ENCODE results near the gene ALX4.

ALX4 gene

GRCh38 chr11:44237156-44237555 is 72.8 kb downstream of the ALX4 start:
- DNase-seq: no peak

GRCh38 chr11:44236296-44236695 is 73.6 kb downstream of the ALX4 start:
- no peak for DNase-seq

- DNase-seq: no peak
These were observed 74.2 kb downstream of the ALX4 start for GRCh38 chr11:44235765-44236201.

- no peak for DNase-seq
These were observed 80.3 kb downstream of the ALX4 start for GRCh38 chr11:44229624-44230023.

GRCh38 chr11:44229098-44229497 is 80.8 kb downstream of the ALX4 start:
- DNase-seq: no peak

GRCh38 chr11:44228379-44228778 is 81.6 kb downstream of the ALX4 start:
- DNase-seq: no peak

GRCh38 chr11:44226945-44227344 is 83.0 kb downstream of the ALX4 start:
- no peak for DNase-seq

- no peak for DNase-seq
These were observed 83.4 kb downstream of the ALX4 start for GRCh38 chr11:44226490-44226889.

- DNase-seq: no peak
These were observed 85.0 kb downstream of the ALX4 start for GRCh38 chr11:44224867-44225501.

- DNase-seq: no peak
These were observed 86.7 kb downstream of the ALX4 start for GRCh38 chr11:44223238-44223637.

- no peak for DNase-seq
These were observed 87.9 kb downstream of the ALX4 start for GRCh38 chr11:44221992-44222391.

- DNase-seq: no peak
These were observed 88.5 kb downstream of the ALX4 start for GRCh38 chr11:44221456-44221855.

- no peak for DNase-seq
These were observed 89.8 kb downstream of the ALX4 start for GRCh38 chr11:44219830-44220796.

GRCh38 chr11:44217432-44217831 is 92.5 kb downstream of the ALX4 start:
- DNase-seq: no peak

- no peak for DNase-seq
These were observed 96.8 kb downstream of the ALX4 start for GRCh38 chr11:44213148-44213547.

GRCh38 chr11:44212128-44212527 is 97.8 kb downstream of the ALX4 start:
- no peak for DNase-seq
